Measurements from ENCODE around the gene RPS6KL1.

- TF ChIP-seq TAF1 (IDR thresholded peaks at IDR 0.05; ENCODE audit: borderline replicate concordance, low read depth, low read length), result no peak
- no peak for TF ChIP-seq POLR2A (IDR thresholded peaks at IDR 0.05; ENCODE audit: low read depth, low read length)
- TF ChIP-seq POLR2AphosphoS5 (IDR thresholded peaks at IDR 0.05; ENCODE audit: low read depth, low read length), result no peak
Measured at GRCh38 chr14:74948228-74949175, 25.4 kb upstream of the RPS6KL1 start.

Data from GM12892 (cell line).